ENCODE data around the gene LRMDA. TPM values are rescaled to one million over a fixed set of nuclear protein-coding genes. Genes with fewer than 3 reads are reported as not detected.

The LRMDA gene
- total RNA-seq, 3 donors from 2014 or later: 9.4 to 14.9 (median 10.3) TPM

- Histone ChIP-seq H3K4me3 (no peak overlapping the region), H3K36me3 (ENCODE audit: low read depth) (no peaks in the 10 kb centered on the region), H3K9me3 (no peaks in the 10 kb centered on the region), H3K4me1 (ENCODE audit: low read depth) (peaks cover 6% of the 10 kb centered on the region)
- intact Hi-C loops (cut with DNase I, micrococcal nuclease): no loop called here
- ATAC-seq: no peak
- DNase-seq: no peak
- no peak for TF ChIP-seq CTCF (IDR thresholded peaks at IDR 0.05)
Measured at GRCh38 chr10:76049581-76050290, 618.3 kb downstream of the LRMDA start.

- TF ChIP-seq CTCF (IDR thresholded peaks at IDR 0.05): no peak
- H3K9me3 ChIP-seq: no peaks in the 10 kb centered on the region
- DNase-seq (peak in 1 of 3 donors; percentile 58), ATAC-seq (peak; percentile 81)
- H3K4me1 ChIP-seq (ENCODE audit: low read depth): peaks cover 6% of the 10 kb centered on the region
- no peak overlapping the region for H3K4me3 ChIP-seq
- intact Hi-C loops (cut with DNase I, micrococcal nuclease): no loop called here
- H3K36me3 ChIP-seq (ENCODE audit: low read depth): no peaks in the 10 kb centered on the region
Measured at GRCh38 chr10:76050291-76050625, 618.8 kb downstream of the LRMDA start.

GRCh38 chr10:76051007-76051936 is 619.8 kb downstream of the LRMDA start:
- ATAC-seq: peak; percentile 80
- Histone ChIP-seq H3K36me3 (ENCODE audit: low read depth) (no peaks in the 10 kb centered on the region), H3K4me1 (ENCODE audit: low read depth) (peaks cover 6% of the 10 kb centered on the region), H3K4me3 (no peak overlapping the region), H3K9me3 (peaks cover 8% of the 10 kb centered on the region)
- intact Hi-C loops (cut with DNase I, micrococcal nuclease): no loop called here
- TF ChIP-seq CTCF (IDR thresholded peaks at IDR 0.05): no peak
- DNase-seq: peak in 1 of 3 donors; percentile 46

GRCh38 chr10:76052682-76053503 is 621.5 kb downstream of the LRMDA start:
- DNase-seq: no peak
- no peak overlapping the region for H3K4me3 ChIP-seq
- peaks cover 6% of the 10 kb centered on the region for H3K4me1 ChIP-seq (ENCODE audit: low read depth)
- intact Hi-C loops (cut with DNase I, micrococcal nuclease): no loop called here
- no peak for ATAC-seq
- peaks cover 11% of the 10 kb centered on the region for H3K9me3 ChIP-seq
- TF ChIP-seq CTCF (IDR thresholded peaks at IDR 0.05): no peak
- no peaks in the 10 kb centered on the region for H3K36me3 ChIP-seq (ENCODE audit: low read depth)

GRCh38 chr10:76055466-76055865 is 624.0 kb downstream of the LRMDA start:
- no peak for ATAC-seq

More at GRCh38 chr10:76055466-76055865, 624.0 kb downstream of the LRMDA start:
- Histone ChIP-seq H3K4me3 (no peak overlapping the region), H3K4me1 (ENCODE audit: low read depth) (peaks cover 4% of the 10 kb centered on the region), H3K9me3 (peaks cover 11% of the 10 kb centered on the region), H3K36me3 (ENCODE audit: low read depth) (no peaks in the 10 kb centered on the region)
- DNase-seq: no peak
- no peak for TF ChIP-seq CTCF (IDR thresholded peaks at IDR 0.05)
- intact Hi-C loops (cut with DNase I, micrococcal nuclease): no loop called here

Measured in mucosa of descending colon (tissue), 3 donors.